K562 (cell line): ENCODE data around the gene PGLYRP4. TPM values are rescaled to one million over a fixed set of nuclear protein-coding genes. Genes with fewer than 3 reads are reported as not detected.

Experiments
- ATAC-seq: fragments of 200-7000 bp; cut with Tn5 transposase; 3 replicates; pipeline ENCODE4 v1.9.1; 2020; ENCODE audit warnings: moderate library complexity
- BruUV-seq: library from RNA; stranded (reverse); fragments of 400-500 nt; replicated peaks from 2 replicates; lab custom pipeline; 2021; lab: Mats Ljungman, UMichigan
- CTCF ChIA-PET: fragments of 300-600 bp; formaldehyde crosslinking; extraction: SDS; loops from one replicate; lab custom pipeline; 2021; ENCODE audit warnings: low intra/inter-chr PET ratio; lab: Yijun Ruan, JAX
- POLR2A ChIA-PET: fragments of 300-600, 350-650 bp; sonication (Branson Sonifier 250); formaldehyde crosslinking; extraction: SDS; loops from one replicate; lab custom pipeline; 2021; ENCODE audit warnings: antibody characterized with exemption, inconsistent platforms; lab: Yijun Ruan, JAX
- DNase-seq, 4 experiments: peaks; one replicate each; pipeline versions ENCODE4 v3.0.0 to v3.0.0-alpha.2; 2011 to 2018; ENCODE audit warnings: low spot score in 3 of 4, mixed read lengths in 3 of 4; ENCODE audit errors: extremely low read depth in 1 of 4
- FAIRE-seq: peaks from 2 replicates; lab custom pipeline; 2011; peaks lifted over from hg19 to GRCh38; lab: Jason Lieb, UNC
- H2AFZ ChIP-seq: 2 replicates; pipeline ENCODE4 v1.6.0; 2011; ENCODE audit warnings: low read depth, low read length, control low read depth, inconsistent platforms
- H3K27ac ChIP-seq: fragments of 200-600 bp; 3 replicates; pipeline ENCODE4 v1.8.0; 2011; ENCODE audit warnings: low read depth, mild to moderate bottlenecking, control low read depth, inconsistent platforms, low read length, moderate library complexity, mixed read lengths; ENCODE audit errors: extremely low read depth
- H3K27me3 ChIP-seq, 2 experiments: fragments of 300-600 bp in 1 of 2; 2 replicates in 1 of 2; 3 replicates in 1 of 2; pipeline versions ENCODE4 v1.6.0 to v1.8.0; 2011; ENCODE audit warnings: inconsistent platforms in 2 of 2, low read length in 2 of 2, mild to moderate bottlenecking in 1 of 2, mixed read lengths in 1 of 2, moderate library complexity in 1 of 2; ENCODE audit not compliant: control insufficient read depth in 2 of 2, insufficient read depth in 2 of 2
- H3K36me3 ChIP-seq: fragments of 300-600 bp; 3 replicates; pipeline ENCODE4 v1.8.0; 2011; ENCODE audit warnings: mild to moderate bottlenecking, low read length, inconsistent platforms; ENCODE audit not compliant: control insufficient read depth, insufficient read depth
- H3K4me1 ChIP-seq, 2 experiments: fragments of 200-600 bp in 1 of 2; replicated peaks in 1 of 2; 2 replicates in 1 of 2; 3 replicates in 1 of 2; pipeline versions ENCODE4 v1.5.1 to v1.8.0; 2011; ENCODE audit warnings: inconsistent platforms in 2 of 2, low read length in 2 of 2, mild to moderate bottlenecking in 1 of 2, mixed read lengths in 1 of 2, moderate library complexity in 1 of 2; ENCODE audit not compliant: control insufficient read depth in 2 of 2, insufficient read depth in 2 of 2
- H3K4me2 ChIP-seq: 2 replicates; pipeline ENCODE4 v1.6.1; 2011; ENCODE audit warnings: low read length, control low read depth, inconsistent platforms, mixed read lengths; ENCODE audit not compliant: insufficient read depth
- H3K4me3 ChIP-seq: fragments of 200-600 bp; sonication (generic), shearing (Covaris generic); 2 replicates; pipeline ENCODE4 v1.5.1; 2016; ENCODE audit warnings: control low read depth, inconsistent platforms
- H3K79me2 ChIP-seq: fragments of 200-600 bp; 3 replicates; pipeline ENCODE4 v1.8.0; 2011; ENCODE audit warnings: low read length, inconsistent platforms; ENCODE audit not compliant: control insufficient read depth, insufficient read depth
- H3K9ac ChIP-seq, 2 experiments: 2 replicates each; pipeline versions ENCODE4 v1.6.0 to v1.6.1; 2011; ENCODE audit warnings: low read depth in 2 of 2, low read length in 2 of 2, control low read depth in 1 of 2, inconsistent platforms in 1 of 2, mild to moderate bottlenecking in 1 of 2, mixed read lengths in 1 of 2; ENCODE audit not compliant: insufficient read depth in 1 of 2
- H3K9me1 ChIP-seq: one replicate; pipeline ENCODE4 v1.6.0; 2011; ENCODE audit warnings: inconsistent platforms, mild to moderate bottlenecking, low read length, moderate library complexity; ENCODE audit not compliant: control insufficient read depth, insufficient read depth
- H3K9me3 ChIP-seq: replicated peaks from 2 replicates; pipeline ENCODE4 v1.5.1; 2011; ENCODE audit warnings: low read depth, low read length, inconsistent platforms; ENCODE audit not compliant: control insufficient read depth, insufficient read depth
- H4K20me1 ChIP-seq: replicated peaks from 2 replicates; pipeline ENCODE4 v1.6.1; 2011; ENCODE audit warnings: low read length, inconsistent platforms, mixed read lengths; ENCODE audit not compliant: control insufficient read depth, insufficient read depth
- CC2D1A ChIP-seq: fragments of 450-650 bp; IDR thresholded peaks from 2 replicates; pipeline ENCODE4 v1.6.1; 2017; ENCODE audit warnings: mild to moderate bottlenecking
- GABPB1 ChIP-seq: sonication (generic); formaldehyde crosslinking; IDR thresholded peaks from 2 replicates; pipeline ENCODE4 v1.8.0; 2022; ENCODE audit warnings: mild to moderate bottlenecking, missing genetic modification reagents
- MTA3 ChIP-seq: fragments of 450-650 bp; formaldehyde crosslinking; IDR thresholded peaks from 2 replicates; pipeline ENCODE4 v1.6.1; 2017; ENCODE audit warnings: mild to moderate bottlenecking, borderline replicate concordance
- NFRKB ChIP-seq: fragments of 450-650 bp; IDR thresholded peaks from 2 replicates; pipeline ENCODE4 v1.6.1; 2016; ENCODE audit warnings: low read depth
- SIRT6 ChIP-seq: IDR thresholded peaks from one replicate; pipeline ENCODE4 v1.6.1; 2012; ENCODE audit warnings: low read depth, mild to moderate bottlenecking, control low read depth, inconsistent platforms, low read length, moderate library complexity
- SNIP1 ChIP-seq: fragments of 450-650 bp; IDR thresholded peaks from 2 replicates; pipeline ENCODE4 v1.7.1; 2017; ENCODE audit warnings: low read depth, mild to moderate bottlenecking
- ZFP1 ChIP-seq: fragments of 450-650 bp; formaldehyde crosslinking; IDR thresholded peaks from 2 replicates; pipeline ENCODE4 v1.4.0; 2020; ENCODE audit warnings: mild to moderate bottlenecking, mixed read lengths
- ZNF133 ChIP-seq: fragments of 250-450 bp; sonication (Bioruptor Pico); IDR thresholded peaks from 2 replicates; pipeline ENCODE4 v1.4.0; 2020; ENCODE audit warnings: mild to moderate bottlenecking
- ZSCAN32 ChIP-seq: fragments of 450-650 bp; formaldehyde crosslinking; IDR thresholded peaks from 2 replicates; pipeline ENCODE4 v1.4.0; 2020; ENCODE audit warnings: mild to moderate bottlenecking, moderate library complexity
- WGBS: fragments of 100-300 bp; shearing (Covaris generic); methylation state at CpG from one replicate; pipeline ENCODE4 v1.1.6; 2016; ENCODE audit warnings: low coverage, mixed read lengths; ENCODE audit not compliant: insufficient coverage; ENCODE audit errors: missing lambda C conversion rate; 5-methylcytosine and 5-hydroxymethylcytosine counted together
- in situ Hi-C: fragments of 300-500 bp; cut with MboI; formaldehyde crosslinking; loops from 4 replicates; pipeline ENCODE4 v1.15.0; 2018; ENCODE audit warnings: inconsistent platforms, mixed read lengths
- intact Hi-C: fragments of 100-400 bp; cut with micrococcal nuclease; formaldehyde crosslinking; loops from 2 replicates; pipeline ENCODE4 v1.14.2; 2022
- polyA plus RNA-seq, 8 experiments: library from polyadenylated mRNA; depleted of rRNA in 4 of 8; stranded (reverse) in 5 of 8; unstranded in 3 of 8; fragments of >200 nt; fragmentation: Nextera tagmentation in 2 of 8; fragmentation: Illumina TruSeq in 1 of 8; extraction: Ambion mirVana in 2 of 8; extraction: Trizol in 1 of 8; gene quantifications; 2 replicates each; pipeline versions ENCODE4 v1.2.1 to v1.2.3, GENCODE V29; 2011 to 2014; ENCODE audit warnings: inconsistent platforms in 1 of 8, missing spikeins in 1 of 8
- total RNA-seq, 7 experiments: library from RNA; depleted of rRNA in 6 of 7; stranded (reverse); fragments of >200 nt in 6 of 7; fragmentation: Illumina TruSeq in 2 of 7; extraction: Trizol in 2 of 7; gene quantifications; 2 replicates each; pipeline versions ENCODE4 v1.2.1 to v1.2.3, GENCODE V29; 2011 to 2021; ENCODE audit warnings: low replicate concordance in 1 of 7

PGLYRP4 gene
- total and polyA plus RNA-seq, 9 of the 15 experiments (the other 6 are each of a cell fraction or from before 2014, with no cell fraction given) = 0.06 to 0.13 (median 0.11) TPM; not detected in 6

DNA sequence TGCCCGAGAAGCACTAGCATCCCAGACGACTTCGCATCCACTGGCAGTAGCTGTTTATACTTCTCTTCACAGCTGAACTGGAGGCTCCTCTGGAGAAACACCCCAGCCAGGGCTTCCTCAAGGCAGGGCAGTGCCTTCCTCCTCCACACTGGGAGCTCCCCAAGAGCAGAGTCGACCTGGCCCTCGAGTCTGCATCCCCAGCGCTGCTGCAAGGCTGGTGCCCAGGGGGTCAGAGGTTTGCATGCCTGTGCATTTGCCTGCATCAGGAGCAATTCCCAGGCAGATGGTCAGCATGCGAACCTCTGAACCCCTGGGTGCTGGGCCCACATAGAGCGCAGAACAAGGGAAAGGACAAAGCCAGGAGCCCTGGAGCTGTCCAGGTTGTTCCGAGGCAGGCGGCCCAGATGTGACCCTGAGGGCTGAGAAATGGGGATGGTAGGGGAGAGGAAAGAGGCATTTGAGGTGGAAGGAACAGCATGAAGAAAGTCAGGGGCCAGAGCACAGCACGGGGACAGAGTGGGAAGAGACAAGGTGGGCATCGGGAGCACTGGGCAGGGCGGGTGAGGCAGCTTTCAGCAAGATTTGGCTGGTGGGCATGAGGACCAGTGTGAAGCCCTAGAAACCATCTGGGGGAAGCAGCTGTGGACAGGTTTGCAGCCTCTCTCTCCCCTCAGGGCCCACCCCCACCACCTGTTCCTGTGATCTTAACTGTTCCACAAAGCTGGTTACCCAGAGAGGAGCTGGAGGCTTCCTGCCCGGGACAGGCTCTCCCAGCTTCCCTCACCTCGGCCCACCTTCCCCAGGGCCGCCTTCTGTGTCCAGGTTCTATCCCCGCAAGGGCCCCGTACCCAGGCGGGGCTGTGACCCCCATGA lies 48.6 kb upstream of the PGLYRP4 start:
- H3K27me3 ChIP-seq = peaks cover 31 to 68% of the 10 kb centered on the region in 2 experiments; a peak in 4 of 5 replicates
- POLR2A ChIA-PET = interaction anchor here (0.6 to 0.7 kb wide), 3 partner anchors 18 to 233 kb away, joined by 3 read pairs; no protein-coding TSS in a partner anchor
- no peak overlapping the region for H3K4me2 ChIP-seq
- DNase-seq (no peak), FAIRE-seq (no peak), ATAC-seq (no peak)
- in situ Hi-C loops = no loop called here
- H3K36me3 ChIP-seq = no peaks in the 10 kb centered on the region
- CTCF ChIA-PET = no interaction called here
- no peak overlapping the region for H3K27ac ChIP-seq
- H3K9ac ChIP-seq = no peak overlapping the region
- BruUV-seq = no TSS peak
- H4K20me1 ChIP-seq = peaks cover 4% of the 10 kb centered on the region; the same call in 1 of the 2 replicates
- no peak overlapping the region for H2AFZ ChIP-seq
- TF ChIP-seq CC2D1A = no peak
- no peak for TF ChIP-seq ZFP1
- no peak for TF ChIP-seq NFRKB
- no peak for TF ChIP-seq SIRT6
- no peak for TF ChIP-seq SNIP1
- TF ChIP-seq ZNF133 (CRISPR knock-in tag) = no peak
- TF ChIP-seq ZSCAN32 (CRISPR knock-in tag) = no peak
- TF ChIP-seq GABPB1 (CRISPR knock-in tag) = no peak
- no peak for TF ChIP-seq MTA3
- H3K4me1 ChIP-seq = no peaks in the 10 kb centered on the region
- H3K4me3 ChIP-seq = no peak overlapping the region
- intact Hi-C loops = no loop called here
- no peaks in the 10 kb centered on the region for H3K79me2 ChIP-seq
- WGBS = under 1% methylated on average over 19 of the region's 19 CpGs
- H3K9me1 ChIP-seq = no peaks in the 10 kb centered on the region
- no peaks in the 10 kb centered on the region for H3K9me3 ChIP-seq
